GM21423 (cell line): Measurements from ENCODE around the gene NAV2.
"Not testable (repeated sequence)": the region's sequence is repeated elsewhere in the genome, so short reads cannot be mapped to it uniquely, and the experiment has no call there.

Source experiments
- ATAC-seq: cut with Tn5 transposase; IDR thresholded peaks from one replicate; pipeline ENCODE4 v1.9.1; 2021; ENCODE audit warnings: mild to moderate bottlenecking, moderate library complexity; ENCODE audit not compliant: unreplicated experiment

Gene NAV2

GRCh38 chr11:20066013-20066782, 353.6 kb downstream of the NAV2 start:
- no peak for ATAC-seq

- ATAC-seq, result no peak
Measured at GRCh38 chr11:20066783-20067156, 354.1 kb downstream of the NAV2 start.

DNA sequence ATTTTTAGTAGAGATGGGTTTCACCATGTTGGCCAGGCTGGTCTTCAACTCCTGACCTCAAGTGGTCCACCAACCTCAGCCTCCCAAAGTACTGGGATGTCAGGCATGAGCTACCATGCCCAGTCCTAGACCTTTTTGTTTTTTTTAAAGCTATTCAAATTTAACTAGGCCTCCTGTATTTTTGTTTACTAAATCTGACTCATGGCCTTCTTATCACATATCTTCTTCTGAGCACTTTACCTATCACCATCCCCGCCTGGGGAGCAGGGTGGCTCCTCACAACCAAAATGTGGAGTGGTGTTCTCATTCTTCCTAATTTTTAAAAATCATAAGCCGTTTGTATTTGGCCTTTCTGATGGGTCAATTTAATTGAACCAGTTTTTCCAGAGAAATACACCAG, 355.0 kb downstream of the NAV2 start:
- no peak for ATAC-seq

DNA sequence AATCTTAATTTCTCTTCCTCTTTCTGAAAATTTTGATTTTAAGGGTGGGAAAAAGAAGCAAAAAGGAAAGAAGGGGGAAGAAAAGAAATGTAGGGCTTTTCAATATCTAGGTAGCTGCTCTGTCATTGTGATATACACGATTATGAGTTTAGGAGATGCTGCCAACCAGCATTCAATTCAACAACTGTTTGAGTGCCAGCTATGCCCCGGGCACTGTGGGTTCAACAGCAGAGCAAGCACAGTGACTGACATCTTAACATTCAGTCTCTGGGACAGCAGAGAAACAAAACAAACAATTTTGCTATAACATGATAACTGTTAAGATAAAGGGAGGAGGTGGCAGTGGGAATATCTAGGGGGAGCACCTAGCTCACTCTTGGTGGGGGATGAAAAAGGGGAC, 356.1 kb downstream of the NAV2 start:
- ATAC-seq, result no peak

GRCh38 chr11:20070459-20070858, 357.8 kb downstream of the NAV2 start:
- ATAC-seq, result no peak

- ATAC-seq, result no peak
Measured at GRCh38 chr11:20075627-20076026, 363.0 kb downstream of the NAV2 start.

DNA sequence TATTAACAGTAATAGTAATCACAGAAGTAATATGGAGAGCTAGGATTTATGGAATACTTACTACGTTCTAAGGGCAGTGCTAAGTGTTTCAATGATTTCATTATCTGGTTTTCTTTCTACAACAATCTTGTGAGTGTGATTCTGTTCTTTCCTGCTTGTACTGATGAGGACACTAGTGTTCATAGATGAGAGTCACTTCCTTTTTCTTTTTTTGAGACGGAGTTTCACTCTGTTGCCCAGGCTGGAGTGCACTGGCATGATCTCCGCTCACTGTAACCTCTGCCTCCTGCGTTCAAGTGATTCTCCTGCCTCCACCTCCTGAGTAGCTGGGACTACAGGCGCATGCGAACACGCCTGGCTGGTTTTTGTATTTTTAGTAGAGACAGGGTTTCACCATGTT, 366.2 kb downstream of the NAV2 start:
- ATAC-seq, result no peak

GRCh38 chr11:20080032-20080685, 367.5 kb downstream of the NAV2 start:
- ATAC-seq, result peak; percentile 85

DNA sequence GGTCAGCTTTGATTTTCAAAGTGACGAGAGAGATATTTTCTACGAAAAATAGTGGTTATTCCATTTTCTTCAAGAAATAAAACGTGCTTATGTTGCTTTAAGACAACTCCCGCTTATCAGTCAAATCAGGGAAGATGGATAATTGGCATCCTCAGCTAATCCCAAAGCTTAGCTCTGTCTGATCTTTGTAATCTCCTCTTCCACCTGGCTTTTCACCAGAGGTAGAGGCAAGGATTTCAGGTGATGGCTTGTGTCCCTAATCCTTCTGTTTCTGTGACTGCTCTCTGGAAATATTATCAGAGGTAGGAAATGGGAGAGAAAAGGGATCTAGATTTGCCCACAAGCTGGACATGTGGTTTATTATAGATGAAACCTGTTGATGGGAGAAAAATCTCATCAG, 368.7 kb downstream of the NAV2 start:
- ATAC-seq, result no peak

DNA sequence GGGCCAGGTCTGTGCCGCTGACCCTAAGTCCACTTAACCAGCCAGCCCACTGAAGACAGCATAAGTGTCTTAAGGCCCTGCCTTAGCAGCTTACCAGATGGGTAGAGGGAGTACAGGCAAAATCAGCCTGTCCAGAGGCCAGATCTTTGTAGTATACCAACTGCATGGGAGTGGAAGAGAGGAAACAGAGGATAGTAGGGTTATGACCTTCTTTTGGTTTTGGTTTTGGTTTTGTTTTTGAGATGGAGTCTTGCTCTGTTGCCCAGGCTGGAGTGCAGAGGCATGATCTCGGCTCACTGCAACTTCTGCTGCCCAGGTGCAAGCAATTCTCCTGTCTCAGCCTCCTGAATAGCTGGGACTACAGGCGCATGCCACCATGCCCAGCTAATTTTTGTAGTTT, 371.2 kb downstream of the NAV2 start:
- not testable (repeated sequence) for ATAC-seq

GRCh38 chr11:20084921-20085814, 372.5 kb downstream of the NAV2 start:
- ATAC-seq, result no peak

DNA sequence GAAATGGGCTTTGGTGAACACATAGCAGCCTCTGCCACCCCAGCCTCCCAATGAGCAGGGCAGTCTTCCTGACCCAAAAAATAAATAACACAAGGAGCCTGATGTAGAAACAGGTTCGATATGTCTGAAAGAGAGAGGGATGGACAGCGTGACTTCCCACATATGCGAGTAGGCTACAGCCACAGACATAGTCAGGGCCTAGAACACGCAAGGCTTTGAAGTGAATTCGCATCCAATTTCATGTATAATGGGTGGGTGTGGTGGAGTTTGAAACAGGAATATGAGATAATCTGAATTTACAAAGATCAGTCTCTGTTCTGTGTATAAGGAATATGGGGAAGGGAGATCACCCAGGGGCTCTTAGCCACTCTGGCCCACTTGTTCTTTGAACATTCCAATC, 373.3 kb downstream of the NAV2 start:
- no peak for ATAC-seq

- ATAC-seq, result no peak
Measured at GRCh38 chr11:20087118-20087521, 374.5 kb downstream of the NAV2 start.

DNA sequence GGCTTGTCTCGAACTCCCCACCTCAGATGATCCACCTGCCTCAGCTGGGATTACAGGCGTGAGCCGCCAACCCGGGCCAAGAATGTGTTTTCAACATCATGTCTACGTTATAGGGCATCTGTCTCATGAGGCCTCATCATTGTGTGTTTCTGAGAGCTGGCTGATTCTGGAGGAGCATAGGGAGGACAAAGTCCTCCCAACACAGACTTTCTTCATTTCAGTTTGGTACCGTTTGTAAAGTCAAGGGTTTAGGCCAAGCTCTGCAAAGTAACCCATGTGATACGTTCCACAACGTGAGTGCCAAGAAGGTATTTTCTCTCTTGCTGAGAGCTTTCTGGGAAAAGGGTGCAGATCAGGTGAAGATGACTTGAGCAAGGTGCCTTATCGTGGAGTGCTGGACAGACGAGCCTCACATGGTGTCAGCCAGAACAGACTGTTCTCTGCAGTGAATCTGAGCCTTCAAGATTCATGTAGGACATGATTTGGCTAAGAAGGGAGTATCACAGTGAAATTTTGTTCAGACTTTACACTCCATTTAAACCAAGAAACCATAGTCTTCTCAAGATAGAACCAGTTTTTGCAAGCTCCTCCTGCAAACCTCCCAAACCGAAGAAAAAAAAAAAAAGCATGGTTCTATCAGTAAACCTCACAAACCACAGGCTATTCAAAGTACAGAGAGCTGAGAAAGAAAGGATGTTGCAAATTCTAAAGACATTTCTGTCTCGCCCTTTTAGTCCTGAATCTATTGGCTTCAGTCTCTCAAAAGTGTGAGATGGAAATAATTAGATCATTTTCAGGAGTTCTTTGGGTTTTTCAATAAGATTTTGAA, 376.0 kb downstream of the NAV2 start:
- no peak for ATAC-seq

DNA sequence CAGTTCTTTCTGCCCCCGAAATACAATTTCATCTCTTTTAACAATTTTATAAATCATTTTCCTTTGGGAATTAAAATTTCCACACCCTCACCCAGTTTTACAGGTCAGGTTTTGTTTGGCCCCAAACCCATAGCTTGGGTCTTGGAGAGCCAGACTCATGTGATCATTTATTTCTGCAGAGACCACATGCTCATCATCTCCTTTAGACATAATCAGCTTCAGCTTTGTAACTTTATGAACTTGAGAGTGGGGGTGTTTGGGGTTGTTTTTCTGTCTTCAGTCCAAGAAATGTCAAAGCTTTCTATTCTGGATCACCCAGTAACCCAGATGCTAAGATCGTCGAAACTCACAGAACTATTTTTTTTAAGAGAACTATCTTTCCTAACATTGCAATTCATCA, 376.7 kb downstream of the NAV2 start:
- no peak for ATAC-seq

DNA sequence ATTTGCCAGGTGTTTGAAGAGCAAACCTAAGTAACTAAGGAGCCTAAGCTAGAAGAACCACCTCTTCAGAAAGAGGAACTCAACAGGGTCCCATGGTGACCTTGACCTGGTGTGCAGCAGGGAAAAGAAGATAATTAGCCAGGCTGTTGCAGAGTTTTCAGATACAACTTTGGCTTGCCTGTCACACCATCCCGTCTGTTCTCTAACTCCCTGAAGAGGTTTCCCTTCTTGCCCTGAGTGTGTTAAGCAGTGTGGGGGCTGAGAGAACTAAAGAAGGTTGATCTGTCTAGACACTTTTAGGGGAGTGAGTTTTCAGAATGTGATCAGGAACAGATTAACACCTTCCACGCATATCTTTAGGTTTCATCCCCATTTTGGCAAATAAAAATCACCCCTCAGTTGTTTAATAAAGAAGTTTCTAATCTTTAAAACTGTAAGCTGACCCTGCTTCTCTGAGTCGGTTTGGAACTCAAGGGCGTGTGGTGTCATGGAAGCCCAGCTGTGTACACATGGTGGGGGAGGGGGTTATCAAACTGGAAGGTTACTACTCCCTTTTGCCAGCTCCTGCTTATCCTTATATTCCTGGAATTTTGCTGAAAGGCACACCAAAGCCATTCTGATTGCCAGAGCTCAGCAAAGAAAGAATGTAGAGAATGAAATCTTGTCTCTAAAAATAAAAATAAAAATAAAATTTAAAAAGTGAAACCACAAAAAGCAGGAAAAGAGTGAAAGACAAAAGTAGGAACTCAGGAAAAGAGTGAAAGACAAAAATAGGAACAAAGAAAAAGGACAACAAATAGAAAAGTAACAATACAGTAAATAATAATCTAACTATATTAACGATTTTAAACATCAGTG, 377.4 kb downstream of the NAV2 start:
- ATAC-seq, result no peak

DNA sequence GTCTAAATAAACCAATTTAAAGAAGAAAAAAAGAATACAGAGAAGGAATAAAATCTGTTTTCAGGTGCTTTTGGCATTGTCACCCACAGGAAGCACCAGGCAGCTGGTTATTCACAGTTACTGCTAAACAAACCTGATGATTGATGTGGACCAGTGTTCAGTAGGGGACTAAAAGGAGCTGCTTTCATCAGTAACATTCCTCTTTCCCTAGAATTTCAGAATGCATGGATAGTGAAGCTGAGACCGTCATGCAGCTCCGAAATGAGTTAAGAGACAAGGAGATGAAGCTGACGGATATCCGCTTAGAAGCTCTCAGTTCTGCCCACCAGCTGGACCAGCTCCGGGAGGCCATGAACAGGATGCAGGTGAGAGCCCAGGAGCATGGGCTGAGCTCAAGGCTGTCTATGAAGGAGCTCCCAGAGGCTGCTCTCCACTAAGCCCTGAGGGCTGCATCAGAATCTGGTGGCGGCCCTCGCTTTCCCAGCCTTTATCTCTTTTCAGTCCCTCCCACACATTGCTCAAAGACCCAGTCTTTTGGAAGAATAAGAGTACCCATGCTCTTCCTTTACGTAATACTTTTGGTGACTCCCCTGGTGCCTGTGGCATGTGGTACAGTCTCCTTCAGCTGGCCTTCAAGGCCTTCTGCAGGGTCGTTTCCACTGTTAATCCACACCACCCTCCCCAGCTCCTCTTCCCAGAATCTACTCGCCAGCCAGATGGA, 378.2 kb downstream of the NAV2 start:
- no peak for ATAC-seq

- no peak for ATAC-seq
Measured at GRCh38 chr11:20093775-20094174, 381.1 kb downstream of the NAV2 start.

GRCh38 chr11:20095189-20095588, 382.6 kb downstream of the NAV2 start:
- no peak for ATAC-seq
